ENCODE measurements around the gene MUC2.

Gene MUC2

DNA sequence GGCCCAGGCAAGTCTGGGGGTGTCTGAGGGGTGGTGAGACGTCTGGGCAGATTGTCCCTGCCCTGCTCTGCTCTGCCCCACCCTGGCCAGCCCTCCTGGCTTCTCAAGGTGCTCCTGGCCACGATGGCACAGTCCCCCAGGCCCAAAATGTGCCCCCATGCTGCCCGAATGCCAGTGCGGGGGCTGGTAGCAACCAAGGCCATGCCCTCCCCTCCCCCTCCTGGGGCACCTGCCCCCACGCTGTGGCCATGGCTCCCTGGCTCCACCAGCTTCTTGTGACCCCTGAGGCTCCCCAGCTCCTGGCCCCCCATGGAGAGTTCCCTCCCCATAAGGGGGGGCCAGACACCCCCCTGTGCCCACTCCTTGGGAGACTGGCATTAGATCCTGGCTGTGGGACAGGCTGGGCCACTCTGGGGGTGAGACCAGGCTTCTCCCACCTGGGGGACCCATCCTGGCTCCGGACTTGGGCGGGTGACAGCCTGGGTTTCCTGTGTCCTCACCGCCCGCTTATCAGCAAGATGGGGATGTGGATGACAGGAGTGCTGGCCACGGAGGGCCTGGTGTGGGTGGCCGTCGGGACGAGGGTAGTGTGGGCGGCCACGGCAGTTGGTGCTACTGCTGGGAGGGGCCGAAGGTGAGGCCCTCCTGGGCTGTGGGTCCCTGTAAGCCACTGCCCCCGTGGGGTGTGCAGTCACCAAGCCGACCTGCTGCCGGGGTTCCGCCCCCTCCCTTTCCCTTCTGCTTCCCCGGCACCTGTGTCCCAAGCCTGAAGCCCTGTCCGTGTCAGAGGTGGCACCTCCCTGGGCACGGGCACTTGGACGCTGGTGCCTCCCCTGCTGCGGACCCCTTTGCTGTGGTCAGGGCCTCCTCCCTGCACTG, 22.3 kb upstream of the MUC2 start:
- no peak for DNase-seq

DNA sequence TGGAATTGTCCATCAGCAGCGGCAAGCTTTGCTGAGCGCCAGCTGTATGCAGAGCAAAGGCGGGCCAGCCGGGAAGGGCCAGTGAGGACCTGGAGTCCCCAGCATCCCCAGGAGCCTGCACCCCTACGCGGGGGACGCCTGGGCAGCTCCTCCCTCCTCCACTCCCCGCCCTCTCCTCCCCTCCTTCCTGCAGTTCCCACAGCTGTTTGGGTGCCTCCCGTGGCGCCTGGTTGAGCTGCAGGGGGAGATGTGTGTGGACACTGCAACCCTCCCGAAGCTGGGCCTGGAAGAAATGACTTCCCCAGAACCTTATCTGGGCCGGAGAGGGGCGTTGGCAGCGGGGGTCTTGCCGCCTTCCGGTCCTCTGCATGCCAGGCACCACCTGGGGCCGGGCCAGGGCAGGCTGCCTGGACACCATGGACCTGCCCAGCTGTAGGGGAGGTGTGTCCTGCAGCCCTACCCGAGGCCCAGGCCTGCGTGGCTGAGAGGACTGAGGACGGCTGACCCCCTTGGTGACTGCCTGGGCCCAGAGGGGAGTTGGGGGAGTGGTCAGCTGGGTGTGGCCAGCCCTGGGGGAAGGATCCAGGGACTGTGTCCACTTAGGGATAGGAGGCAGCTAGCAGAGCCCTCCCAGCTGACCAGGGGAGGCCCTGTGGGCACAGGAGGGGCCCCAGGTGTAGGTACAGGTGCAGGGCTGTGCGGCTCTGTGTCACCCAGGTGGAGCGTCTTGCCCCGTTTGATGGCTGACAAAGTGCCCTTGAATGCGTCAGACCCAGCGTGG, 21.4 kb upstream of the MUC2 start:
- DNase-seq = no peak

DNA sequence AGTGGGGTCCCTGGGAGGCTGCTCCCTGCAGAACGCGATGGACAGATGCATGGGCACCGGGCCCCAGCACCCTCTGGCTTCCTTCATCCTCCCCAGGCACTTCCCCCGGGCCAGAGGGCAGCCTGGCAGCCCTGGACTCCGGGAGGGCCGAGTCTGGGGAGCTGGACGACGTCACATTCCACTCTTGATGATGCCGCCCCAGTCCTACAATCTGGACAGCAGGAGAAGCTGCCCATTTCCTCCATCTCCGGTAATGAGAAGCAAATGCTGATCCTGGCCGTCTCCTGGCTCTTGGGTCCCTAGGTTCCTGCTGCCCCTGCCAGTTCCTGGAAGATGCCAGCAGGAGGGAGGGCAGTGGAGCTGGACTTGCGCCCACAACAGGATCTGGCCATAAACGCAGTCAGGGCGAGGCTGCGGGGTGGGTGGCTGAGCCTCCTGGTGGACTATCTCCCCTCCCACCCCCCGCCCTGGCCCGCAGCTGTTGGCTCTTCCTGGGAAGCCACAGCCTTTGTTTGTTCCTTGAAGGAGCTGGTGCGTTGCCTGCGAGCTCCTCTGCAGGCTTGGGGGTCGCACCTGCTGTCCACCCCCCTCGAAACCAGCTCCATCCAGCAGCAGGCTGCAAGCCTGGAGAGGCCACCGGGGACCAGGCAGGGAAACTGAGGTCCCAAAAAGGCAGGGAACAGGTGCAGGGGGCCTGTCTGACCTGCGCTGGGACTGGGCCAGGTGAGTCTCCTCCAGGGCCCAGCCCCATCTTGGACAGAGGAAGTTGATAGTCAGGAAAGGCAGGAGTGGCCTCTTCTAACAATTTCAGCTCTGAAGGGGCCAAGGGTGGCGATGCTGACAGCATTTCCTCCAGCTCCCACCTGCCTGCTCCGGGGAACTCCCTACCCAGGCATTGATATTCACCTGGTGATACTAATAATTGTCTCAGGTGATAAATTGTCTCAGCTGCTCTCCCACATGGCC, 20.2 kb upstream of the MUC2 start:
- no peak for DNase-seq

DNA sequence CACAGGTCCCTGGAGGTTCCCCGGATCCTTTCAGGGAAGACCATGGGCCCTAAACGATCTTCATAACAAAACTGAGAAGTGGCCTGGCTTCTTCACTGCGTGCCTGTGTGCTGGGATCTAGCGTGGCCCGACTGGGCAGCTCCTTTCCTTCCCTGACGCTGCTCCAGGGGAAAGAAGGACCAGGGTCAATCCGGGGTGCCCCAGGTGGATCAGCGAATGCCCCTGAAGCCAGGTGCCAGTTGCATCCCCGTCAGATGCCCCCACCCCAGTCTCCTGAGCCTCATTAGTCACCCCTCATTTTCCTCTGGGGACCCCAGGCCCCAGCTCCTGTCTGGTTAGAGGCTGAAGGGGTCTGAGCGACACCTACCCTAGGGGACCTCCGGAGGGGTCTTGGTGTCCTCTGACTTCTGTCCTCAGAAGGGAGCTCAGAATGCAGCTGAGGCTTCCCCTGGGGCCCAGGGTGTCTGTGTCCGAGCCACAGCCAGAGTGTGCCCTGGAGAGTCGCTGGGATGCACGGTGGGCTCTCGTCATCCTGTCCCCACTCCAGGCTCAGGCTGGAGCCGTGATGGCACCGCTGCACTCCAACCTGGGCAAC, 19.5 kb upstream of the MUC2 start:
- no peak for DNase-seq

DNA sequence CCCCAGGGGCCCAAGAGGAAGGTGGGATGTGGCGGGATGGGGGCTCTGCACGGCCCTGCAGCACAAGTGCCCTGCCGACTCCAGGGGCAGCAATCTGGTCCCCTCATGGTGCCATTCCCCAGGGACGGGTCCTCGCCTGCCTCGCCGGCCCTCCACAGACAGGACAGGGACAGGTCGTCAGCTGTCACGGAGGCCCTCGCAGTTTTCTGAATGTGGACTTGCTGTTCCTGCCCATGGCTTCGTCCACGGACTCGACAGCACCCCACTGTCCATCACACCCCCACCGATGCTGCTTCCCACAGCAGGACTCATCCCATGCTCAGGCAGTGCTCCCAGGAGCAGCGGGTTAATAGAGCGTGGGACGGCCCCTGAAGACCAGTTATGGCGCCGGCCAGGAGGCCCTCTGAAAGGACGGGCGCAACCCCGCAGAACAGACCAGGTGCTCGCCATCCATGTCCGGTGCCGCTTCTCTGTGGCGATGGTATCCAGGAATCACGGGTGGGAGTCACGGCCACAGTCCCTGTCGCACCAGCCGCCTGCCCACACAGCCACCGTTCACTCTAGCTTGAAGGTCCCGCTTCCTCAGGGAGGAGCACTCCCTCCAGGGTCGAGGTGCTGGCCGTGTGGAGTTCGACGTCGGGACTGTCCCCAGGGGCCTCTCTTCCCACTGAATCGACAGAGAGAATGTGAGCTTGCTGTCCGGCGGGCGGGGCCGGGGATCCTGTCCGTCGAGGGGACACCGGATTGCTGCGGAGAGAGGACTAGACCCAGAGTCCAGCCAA, 18.5 kb upstream of the MUC2 start:
- DNase-seq = no peak

DNA sequence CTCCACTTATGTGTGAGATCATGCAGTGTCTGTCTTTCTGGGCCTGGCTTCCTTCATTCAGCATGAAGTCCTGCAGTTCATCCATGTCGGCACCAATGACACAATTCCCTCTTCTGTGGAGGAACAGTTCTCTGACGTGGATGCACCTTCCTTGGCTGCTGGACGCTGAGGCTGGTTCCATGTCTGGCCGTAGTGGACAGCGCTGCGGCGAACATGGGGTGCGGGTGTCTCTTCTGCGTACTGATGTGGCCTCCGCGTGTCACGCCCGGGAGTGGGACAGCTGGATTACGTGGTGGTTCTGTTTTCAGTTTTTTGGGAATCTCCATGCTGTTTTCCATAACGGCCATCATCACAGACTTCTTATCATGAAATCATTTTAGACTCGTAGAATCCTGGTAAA, 16.9 kb upstream of the MUC2 start:
- DNase-seq = no peak

DNA sequence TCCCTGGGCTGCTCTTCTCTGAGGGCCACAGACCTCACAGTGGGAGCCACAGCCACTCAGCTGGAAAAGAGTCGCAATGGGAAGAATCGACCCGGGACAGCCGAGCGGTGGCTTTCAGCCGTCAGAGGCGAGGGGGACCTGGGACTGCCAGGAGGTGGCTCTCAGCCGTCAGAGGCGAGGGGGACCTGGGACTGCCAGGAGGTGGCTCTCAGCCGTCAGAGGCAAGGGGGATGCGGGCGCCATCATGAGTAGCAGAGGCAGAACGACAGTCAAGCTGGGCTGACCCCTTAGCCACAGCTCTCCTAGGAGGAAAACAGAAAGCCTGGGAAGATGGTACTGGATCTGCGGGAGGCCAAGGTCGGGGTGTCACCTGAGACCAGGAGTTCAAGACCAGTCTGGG, 14.9 kb upstream of the MUC2 start:
- DNase-seq = no peak

DNA sequence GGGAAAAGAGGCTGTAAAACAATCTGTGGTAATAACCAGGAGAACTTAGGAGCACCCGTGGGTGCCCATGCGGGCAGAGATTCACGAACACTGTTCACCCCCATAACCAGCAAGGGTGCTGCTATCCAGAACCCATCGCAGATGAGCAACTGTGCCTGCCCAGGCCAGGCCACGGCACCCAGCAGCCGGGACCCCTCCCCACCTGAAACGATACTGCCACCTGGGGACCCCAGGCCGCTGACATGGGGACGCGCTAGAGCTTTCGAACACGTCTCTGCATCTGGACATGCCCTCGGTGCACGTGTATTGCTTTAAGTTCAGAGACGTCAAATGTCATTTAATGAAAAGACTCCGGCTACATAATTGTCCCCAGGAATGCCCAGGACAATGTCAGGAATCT, 14.3 kb upstream of the MUC2 start:
- no peak for DNase-seq

DNA sequence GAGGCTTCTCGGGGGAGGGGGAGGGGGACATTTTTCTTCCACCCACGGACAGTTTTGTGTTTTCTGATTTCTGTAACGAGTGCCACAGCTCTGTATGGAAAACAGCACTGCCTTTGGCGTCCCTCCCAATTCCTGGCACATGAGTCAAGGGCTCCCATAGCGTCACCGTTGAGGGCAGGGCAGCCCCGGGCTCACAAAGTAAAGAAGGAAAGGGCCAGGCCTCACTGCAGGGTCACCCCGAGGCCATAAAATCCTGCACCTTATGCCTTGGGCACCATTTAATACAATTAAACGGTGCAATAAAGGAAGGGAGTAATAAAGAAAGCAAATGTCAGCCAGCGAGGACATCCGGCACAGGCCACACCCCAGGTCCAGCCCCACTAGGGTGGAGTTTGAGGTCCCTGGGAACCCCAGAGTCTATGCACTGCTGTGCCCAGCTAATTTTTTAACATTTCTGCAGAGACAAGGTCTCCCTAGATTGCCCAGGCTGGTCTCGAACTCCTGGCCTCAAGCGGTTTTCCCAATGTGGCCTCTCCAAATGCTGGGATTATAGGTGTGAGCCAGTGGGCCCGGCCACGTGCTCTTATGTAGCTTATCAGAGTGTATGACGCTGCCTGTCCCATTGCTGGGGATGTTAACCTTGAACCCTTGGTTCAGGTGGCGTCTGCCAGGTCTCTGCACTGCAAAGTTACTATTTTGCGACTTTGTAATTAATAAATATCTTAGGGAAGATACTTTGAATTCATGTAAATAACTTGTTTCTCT, 13.6 kb upstream of the MUC2 start:
- peak; percentile 19 for DNase-seq

DNA sequence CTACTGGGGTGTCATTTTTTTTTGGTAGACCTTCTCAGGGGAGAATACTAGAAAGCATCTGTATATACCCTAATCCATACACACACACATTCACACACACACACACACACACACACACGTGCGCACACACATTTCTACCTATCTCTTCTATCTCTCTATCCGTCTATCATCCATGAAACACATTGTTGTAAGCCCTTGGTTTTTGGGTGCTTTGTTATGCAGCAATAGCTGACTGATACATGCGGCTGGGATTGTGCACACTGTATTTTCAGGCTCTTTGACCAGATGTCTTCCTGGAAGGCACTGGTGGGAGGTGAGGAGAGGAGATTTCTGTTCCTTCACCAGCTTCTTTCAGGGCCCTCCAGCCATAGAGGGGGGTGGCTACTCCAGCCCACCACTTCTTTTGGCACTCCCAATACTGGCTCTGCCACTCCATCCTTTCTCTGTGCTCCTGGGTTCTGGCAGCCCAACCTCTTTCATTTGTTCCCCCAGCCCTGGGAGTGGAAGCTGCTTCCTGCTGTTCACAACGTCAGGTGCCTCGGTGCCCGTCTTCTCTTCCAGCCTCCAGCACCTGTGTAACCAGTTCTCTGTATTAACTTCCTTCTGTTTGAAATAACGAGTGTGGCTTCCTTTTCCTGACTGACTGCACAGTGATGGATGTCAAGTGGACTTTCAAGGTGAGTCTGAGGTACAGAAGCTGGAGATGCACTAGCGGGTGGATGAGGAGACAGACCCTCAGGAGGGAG, 12.4 kb upstream of the MUC2 start:
- no peak for DNase-seq

DNA sequence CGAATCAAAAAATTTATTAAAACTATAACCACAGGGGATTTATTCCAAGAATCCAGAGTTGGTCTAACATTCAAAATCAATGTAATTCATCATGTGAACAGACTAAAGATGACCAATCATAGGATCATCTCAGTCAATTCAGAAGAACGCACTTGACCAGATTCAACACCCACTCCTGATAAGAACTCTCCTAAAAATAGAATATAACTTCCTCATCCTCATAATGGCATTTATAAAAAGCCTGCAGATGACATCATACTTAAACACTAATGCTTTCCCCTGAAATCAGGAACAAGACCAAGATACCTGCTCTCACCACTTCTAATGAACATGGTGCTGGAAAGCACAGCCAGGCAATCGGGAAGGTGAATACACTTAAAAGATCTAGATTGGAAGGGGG, 10.5 kb upstream of the MUC2 start:
- no peak for DNase-seq

DNA sequence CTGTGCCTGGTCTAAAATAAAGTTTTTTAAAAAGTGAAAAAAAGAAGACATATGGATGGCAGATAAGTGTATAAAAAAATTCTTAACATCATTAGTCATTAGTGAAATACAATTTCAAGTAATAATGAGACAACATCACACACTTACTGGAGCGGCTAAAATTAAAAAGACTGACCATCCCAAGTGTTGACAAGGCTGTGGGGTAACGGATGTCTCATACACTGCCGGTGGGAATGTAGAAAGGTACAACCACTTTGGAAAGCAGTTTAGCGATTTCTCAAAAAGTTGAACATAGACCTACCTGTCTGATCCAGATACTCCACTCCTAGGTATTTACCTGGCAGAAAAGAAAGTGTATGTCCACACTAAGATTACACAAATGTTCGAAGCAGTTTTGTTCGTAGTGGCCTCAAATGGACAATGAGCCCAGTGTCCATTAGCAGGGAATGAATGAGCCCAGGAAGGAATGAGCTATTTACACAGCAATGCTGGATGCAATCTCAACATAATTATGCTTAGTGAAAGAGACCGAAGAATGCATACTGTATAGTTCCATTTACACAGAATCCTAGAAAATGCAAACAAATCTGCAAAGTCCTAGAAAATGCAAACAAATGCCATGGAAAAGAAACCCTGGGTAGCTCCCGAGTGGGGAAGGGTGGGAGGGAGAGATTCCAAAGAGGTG, 6.7 kb upstream of the MUC2 start:
- no peak for DNase-seq

DNA sequence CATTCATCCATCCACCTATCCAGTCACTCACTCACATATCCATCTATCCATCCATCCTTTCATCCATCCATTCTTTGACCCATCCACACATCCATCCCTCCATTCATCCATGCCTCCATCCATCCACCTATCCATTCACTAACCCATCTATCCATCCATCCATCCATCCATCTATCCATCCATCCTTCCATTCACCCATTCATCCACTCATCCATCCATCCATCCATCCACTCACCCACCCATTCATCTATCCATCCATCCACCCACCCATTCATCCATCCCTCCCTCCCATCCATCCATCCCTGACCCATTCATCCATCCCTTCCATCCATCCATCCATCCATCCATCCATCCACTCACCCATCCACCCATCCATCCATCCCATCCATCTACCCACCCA, 4.9 kb upstream of the MUC2 start:
- DNase-seq = no peak

DNA sequence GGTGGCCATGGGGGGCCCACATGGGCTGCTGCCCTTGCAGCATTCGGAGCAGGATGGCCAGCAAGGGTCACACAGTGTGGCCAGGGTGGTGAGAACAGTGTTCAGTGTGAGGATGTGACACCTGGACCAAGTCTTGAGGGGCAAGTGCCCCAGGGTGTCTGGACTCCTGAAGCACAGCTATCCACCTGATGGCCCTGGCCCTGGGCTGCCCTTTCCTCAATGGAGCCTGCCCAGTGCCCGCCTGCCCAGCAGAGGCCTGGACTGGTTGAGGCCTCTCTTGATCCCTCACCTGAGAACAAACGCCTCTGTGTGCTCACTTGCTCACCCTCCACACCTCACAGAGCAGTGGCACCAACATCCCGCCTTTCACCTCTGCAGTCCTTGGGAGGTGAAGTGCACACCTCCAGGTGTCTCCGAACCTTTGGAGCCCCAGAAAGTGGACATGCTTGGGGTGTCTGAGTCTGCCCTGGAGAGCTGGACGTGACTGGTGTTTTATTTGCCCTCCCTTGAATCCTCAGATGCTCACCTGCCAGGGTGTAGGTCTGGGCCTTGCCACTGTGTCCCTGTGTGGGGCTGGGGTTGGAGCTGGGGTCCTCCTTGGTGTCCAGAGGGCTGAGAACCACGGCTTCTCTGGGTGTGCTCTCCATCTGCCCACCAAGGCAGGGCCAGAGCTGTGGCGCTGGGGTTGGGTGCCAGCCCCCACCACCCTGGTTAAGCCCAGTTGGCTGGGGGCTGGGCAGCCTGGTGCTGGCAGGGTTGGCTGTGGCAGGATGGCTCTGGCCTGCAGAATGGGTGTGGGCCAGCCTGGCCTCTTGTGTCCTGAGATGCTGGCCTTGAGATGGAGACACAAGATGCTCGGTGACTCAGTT, 3.8 kb upstream of the MUC2 start:
- DNase-seq = no peak

DNA sequence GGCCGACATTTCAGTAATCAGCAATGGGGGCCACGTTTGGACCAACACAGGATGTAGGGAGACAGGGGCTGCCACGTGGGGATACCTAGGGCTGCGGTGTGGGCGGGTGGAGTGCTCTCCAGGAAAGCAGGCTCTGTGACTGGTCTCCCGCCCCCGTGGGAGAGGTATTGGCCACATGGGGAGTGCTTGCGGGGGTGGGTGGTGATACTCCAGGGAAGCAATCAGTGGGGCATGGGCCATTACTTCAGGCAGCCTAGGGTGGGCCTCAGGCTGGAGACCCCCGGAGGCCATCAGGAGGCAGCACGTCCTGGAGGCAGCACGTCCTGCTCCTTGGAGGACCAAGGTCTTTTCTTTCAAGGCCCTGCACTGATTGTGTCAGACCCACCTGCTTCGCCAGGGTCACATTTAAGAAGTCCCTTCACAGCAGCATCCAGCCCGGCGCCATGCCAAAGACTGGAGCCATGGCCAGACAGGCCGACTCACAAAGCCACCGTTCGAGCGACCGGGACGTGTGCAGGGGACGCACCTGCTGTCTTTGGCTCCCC, 3.0 kb upstream of the MUC2 start:
- DNase-seq = no peak

DNA sequence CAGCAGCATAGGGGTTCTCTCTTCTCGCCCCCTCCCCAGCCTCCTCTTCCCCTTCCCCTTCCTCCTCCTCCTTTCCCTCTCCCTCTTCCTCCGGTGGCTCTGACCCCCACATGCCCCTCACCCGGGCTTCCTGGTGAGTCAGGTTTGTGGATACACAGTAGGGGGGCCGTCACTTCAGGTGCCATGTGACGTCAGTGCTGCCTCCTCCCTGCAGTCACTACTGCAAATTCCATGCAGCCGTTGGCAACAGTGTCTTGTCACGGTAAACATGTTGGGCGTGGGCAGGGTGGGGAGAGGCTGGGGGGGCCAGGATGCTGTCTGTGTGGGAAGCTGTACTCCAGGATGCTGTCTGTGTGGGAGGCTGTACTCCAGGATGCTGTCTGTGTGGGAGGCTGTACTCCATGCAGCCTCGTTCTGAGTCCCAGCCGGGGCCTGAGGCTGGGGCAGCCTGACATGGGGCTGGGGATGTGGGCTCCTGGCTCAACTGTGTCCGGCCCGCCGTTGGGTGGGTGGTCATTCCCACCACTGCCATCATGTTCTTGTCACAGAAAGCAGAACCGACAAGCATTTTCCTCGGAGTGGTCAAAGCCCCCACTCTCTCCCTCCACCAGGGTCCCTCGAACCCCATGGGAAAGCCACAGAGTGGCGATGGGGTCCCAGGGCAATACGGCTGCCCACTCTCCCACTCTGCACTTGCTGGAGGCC, 2.4 kb upstream of the MUC2 start:
- DNase-seq = no peak

DNA sequence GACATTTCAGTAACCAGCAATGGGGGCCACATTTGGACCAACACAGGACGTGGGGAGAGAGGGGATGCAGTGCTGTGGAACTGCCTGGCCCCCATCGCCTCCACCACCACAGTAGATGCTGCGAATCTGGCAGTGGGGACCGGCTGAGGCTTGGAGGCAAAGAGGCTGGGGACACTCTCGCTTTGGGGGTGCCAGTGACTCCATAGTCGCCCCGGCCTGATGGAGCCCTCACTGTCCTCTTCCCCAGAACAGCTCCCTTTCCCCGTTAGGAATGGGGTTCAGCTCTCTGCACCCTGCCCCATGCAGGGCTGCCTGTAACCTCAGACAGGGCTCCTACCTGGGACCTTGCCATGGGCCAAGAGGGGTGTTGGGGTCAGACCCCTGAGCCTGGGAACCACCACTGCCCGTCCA, 1.8 kb upstream of the MUC2 start:
- no peak for DNase-seq

DNA sequence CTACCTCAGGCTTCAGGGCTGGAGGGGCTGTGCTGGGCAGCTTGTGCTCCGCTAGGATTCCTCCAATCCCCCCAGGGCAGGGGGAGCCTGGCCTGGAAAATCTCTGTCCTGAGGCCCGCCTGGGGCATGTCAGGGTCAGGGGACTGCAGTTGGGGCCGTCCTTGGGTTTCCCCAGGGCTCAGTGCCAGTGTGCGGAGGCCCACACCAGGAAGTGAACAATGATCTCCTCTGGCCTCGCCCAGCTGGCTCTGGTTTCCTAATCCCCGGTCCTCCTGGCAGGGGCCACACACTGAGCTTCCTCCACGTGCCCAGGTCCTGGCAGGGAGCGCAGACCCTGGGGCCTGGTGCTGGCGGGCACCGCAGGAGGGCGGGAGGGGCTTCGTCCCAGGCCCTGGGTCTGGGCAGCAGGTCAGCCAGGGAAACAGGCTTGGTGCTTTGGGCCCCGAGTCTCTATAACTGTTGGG, 1.4 kb upstream of the MUC2 start:
- DNase-seq = peak; percentile 59
